ENCODE data around the gene ORC6.

DNA sequence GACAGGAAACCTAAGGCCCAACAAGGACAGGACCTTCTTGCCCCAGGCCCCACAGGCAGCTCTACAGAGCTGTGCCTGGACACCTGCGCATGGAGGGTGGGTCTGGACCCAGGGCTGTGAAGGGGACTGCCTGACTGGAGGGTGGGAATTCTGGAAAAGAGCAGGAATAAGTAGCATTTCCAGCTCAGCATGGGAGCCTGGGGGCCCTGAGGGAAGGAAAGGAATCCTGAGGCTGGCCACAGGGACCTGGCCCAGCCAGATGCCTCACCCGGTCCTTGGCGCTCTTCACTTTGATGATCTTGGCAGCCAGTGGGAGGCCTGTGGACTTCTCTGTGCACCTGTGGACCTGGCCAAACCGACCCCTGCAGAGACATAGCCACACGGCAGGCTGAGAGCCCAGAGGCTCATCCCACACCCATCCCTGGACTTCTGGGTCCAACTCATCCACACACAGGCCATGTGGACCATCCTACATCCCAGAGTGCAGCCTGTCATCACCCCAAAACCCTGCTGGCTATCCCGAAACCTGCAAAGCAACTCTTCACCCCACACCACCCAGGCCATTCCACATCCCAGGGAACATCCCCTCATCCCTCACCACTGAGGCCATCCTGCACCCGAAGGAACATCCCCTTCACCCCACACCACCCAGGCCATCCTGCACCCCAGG lies 40.0 kb downstream of the ORC6 start:
- TF ChIP-seq, protein P1, sequence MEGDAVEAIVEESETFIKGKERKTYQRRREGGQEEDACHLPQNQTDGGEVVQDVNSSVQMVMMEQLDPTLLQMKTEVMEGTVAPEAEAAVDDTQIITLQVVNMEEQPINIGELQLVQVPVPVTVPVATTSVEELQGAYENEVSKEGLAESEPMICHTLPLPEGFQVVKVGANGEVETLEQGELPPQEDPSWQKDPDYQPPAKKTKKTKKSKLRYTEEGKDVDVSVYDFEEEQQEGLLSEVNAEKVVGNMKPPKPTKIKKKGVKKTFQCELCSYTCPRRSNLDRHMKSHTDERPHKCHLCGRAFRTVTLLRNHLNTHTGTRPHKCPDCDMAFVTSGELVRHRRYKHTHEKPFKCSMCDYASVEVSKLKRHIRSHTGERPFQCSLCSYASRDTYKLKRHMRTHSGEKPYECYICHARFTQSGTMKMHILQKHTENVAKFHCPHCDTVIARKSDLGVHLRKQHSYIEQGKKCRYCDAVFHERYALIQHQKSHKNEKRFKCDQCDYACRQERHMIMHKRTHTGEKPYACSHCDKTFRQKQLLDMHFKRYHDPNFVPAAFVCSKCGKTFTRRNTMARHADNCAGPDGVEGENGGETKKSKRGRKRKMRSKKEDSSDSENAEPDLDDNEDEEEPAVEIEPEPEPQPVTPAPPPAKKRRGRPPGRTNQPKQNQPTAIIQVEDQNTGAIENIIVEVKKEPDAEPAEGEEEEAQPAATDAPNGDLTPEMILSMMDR (IDR thresholded peaks at IDR 0.05), result no peak
- TF ChIP-seq POLR2A (IDR thresholded peaks at IDR 0.05) (no peak), POLR2AphosphoS5 (IDR thresholded peaks at IDR 0.05) (no peak), EP300 (IDR thresholded peaks at IDR 0.05) (no peak)
